ENCODE measurements around the gene FHL2. TPM values are rescaled to one million over a fixed set of nuclear protein-coding genes. Genes with fewer than 3 reads are reported as not detected.

Gene FHL2
- polyA plus RNA-seq, 3 donors: 0.03 TPM; not detected in 1

DNA sequence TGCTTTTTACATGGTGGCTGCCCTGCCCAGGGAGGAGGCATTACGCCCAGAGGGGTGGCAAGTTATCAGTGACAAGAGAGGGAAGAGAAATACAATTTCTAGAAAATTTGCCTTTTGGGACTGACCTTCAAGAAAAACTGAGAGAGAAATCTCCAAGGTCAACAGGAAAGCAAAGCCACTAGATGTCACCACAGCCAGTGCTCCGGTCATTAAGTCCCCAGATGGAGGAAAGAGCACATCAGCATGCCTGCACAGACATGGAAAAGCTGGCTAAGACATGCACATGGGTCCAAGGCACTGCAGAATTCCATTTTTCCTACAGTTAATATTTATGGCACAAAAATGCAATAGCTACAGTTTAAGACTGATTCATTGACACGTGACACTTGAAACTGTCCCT is 21.0 kb downstream of the FHL2 start:
- no peaks in the 10 kb centered on the region for H3K79me2 ChIP-seq (ENCODE audit: insufficient read depth, low read length)

DNA sequence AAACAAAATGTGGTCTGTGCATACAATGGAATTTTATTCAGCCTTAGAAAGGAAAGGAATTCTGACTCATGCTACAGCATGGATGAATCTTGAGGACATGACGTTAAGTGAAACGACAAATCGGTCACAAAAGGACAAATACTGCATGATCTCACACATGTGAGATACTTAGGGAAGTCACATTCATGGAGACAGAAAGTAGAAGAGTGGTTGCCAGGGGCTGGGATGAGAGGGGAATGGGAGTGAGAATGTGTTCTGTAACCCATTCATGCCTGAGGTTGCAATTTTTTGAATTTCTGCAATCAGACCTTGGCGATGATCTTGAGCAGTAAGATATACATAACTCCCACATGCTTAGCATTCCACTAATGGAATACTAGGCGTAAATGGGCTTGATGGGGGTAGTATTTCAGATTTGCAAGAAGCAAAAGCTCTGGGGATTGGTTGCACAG is 22.0 kb downstream of the FHL2 start:
- no peak overlapping the region for H3K4me2 ChIP-seq (replicated peaks; ENCODE audit: extremely low read depth, low read length, poor library complexity, severe bottlenecking)
- 100% methylated on average over 3 of the region's 5 CpGs for WGBS (ENCODE audit: insufficient coverage)
- H3K27me3 ChIP-seq (ENCODE audit: control insufficient read depth in 2 of 2, insufficient read depth in 2 of 2, low read length in 2 of 2): no peaks in the 10 kb centered on the region
- intact Hi-C loops (cut with micrococcal nuclease): loop anchor here (10.0 kb wide), 3 partner anchors 138 to 1208 kb away; no protein-coding TSS in a partner anchor
- Mint-ChIP-seq H3K36me3 (no peaks in the 10 kb centered on the region), H3K9me3 (no peaks in the 10 kb centered on the region), H3K27ac (no peak overlapping the region), H3K4me3 (no peak overlapping the region), H3K4me1 (peaks cover 10% of the 10 kb centered on the region), H3K27me3 (ENCODE audit: low read depth in 3 of 3) (peaks cover 2 to 4% (median 2%) of the 10 kb centered on the region in 3 donors)
- no peaks in the 10 kb centered on the region for H3K79me2 ChIP-seq (ENCODE audit: insufficient read depth, low read length)
- H4K20me1 ChIP-seq (ENCODE audit: insufficient read depth, low read length): no peaks in the 10 kb centered on the region
- H3K36me3 ChIP-seq (replicated peaks in 1 of 2; ENCODE audit: control insufficient read depth in 1 of 2, insufficient read depth in 2 of 2, low read length in 2 of 2): no peaks in the 10 kb centered on the region
- no peak overlapping the region for H3K27ac ChIP-seq (ENCODE audit: low read depth in 1 of 2, low read length in 2 of 2)
- no peak overlapping the region for H2AFZ ChIP-seq (ENCODE audit: insufficient read depth, low read depth, low read length, poor library complexity, severe bottlenecking)
- TF ChIP-seq, protein P1, sequence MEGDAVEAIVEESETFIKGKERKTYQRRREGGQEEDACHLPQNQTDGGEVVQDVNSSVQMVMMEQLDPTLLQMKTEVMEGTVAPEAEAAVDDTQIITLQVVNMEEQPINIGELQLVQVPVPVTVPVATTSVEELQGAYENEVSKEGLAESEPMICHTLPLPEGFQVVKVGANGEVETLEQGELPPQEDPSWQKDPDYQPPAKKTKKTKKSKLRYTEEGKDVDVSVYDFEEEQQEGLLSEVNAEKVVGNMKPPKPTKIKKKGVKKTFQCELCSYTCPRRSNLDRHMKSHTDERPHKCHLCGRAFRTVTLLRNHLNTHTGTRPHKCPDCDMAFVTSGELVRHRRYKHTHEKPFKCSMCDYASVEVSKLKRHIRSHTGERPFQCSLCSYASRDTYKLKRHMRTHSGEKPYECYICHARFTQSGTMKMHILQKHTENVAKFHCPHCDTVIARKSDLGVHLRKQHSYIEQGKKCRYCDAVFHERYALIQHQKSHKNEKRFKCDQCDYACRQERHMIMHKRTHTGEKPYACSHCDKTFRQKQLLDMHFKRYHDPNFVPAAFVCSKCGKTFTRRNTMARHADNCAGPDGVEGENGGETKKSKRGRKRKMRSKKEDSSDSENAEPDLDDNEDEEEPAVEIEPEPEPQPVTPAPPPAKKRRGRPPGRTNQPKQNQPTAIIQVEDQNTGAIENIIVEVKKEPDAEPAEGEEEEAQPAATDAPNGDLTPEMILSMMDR (IDR thresholded peaks at IDR 0.05): no peak
- H3K9ac ChIP-seq (ENCODE audit: insufficient read depth, low read length, poor library complexity, severe bottlenecking): no peak overlapping the region
- no peak for DNase-seq
- H3K4me1 ChIP-seq (ENCODE audit: control insufficient read depth in 1 of 2, insufficient read depth in 2 of 2, low read length in 2 of 2): peaks cover 0 to 5% of the 10 kb centered on the region in 2 donors
- H3K9me3 ChIP-seq (replicated peaks in 1 of 2; ENCODE audit: control insufficient read depth in 1 of 2, insufficient read depth in 1 of 2, low read length in 2 of 2): no peaks in the 10 kb centered on the region
- H3K4me3 ChIP-seq (replicated peaks in 1 of 3; ENCODE audit: low read depth in 2 of 3, low read length in 3 of 3): no peak overlapping the region

More for the DNA sequence above, 21.0 kb downstream of the FHL2 start:
- no peaks in the 10 kb centered on the region for H3K36me3 ChIP-seq (replicated peaks in 1 of 2; ENCODE audit: control insufficient read depth in 1 of 2, insufficient read depth in 2 of 2, low read length in 2 of 2)
- no peaks in the 10 kb centered on the region for H4K20me1 ChIP-seq (ENCODE audit: insufficient read depth, low read length)
- no peaks in the 10 kb centered on the region for H3K9me3 Mint-ChIP-seq
- no peak overlapping the region for H3K9ac ChIP-seq (ENCODE audit: insufficient read depth, low read length, poor library complexity, severe bottlenecking)
- H3K4me1 Mint-ChIP-seq: peaks cover 10% of the 10 kb centered on the region
- no peak overlapping the region for H2AFZ ChIP-seq (ENCODE audit: insufficient read depth, low read depth, low read length, poor library complexity, severe bottlenecking)
- H3K4me1 ChIP-seq (ENCODE audit: control insufficient read depth in 1 of 2, insufficient read depth in 2 of 2, low read length in 2 of 2): peaks cover 0 to 5% of the 10 kb centered on the region in 2 donors
- H3K36me3 Mint-ChIP-seq: no peaks in the 10 kb centered on the region
- H3K4me3 Mint-ChIP-seq: no peak overlapping the region
- H3K4me2 ChIP-seq (replicated peaks; ENCODE audit: extremely low read depth, low read length, poor library complexity, severe bottlenecking): no peak overlapping the region
- WGBS (ENCODE audit: insufficient coverage): 90% methylated on average over 3 of the region's 3 CpGs
- no peak overlapping the region for H3K27ac ChIP-seq (ENCODE audit: low read depth in 1 of 2, low read length in 2 of 2)
- DNase-seq: no peak
- peaks cover 2 to 4% (median 3%) of the 10 kb centered on the region in 3 donors for H3K27me3 Mint-ChIP-seq (ENCODE audit: low read depth in 3 of 3)
- no peaks in the 10 kb centered on the region for H3K9me3 ChIP-seq (replicated peaks in 1 of 2; ENCODE audit: control insufficient read depth in 1 of 2, insufficient read depth in 1 of 2, low read length in 2 of 2)
- H3K4me3 ChIP-seq (replicated peaks in 1 of 3; ENCODE audit: low read depth in 2 of 3, low read length in 3 of 3): no peak overlapping the region
- TF ChIP-seq, protein P1 (IDR thresholded peaks at IDR 0.05): no peak
- intact Hi-C loops (cut with micrococcal nuclease): loop anchor here (10.0 kb wide), 3 partner anchors 137 to 1207 kb away; no protein-coding TSS in a partner anchor
- no peaks in the 10 kb centered on the region for H3K27me3 ChIP-seq (ENCODE audit: control insufficient read depth in 2 of 2, insufficient read depth in 2 of 2, low read length in 2 of 2)
- H3K27ac Mint-ChIP-seq: no peak overlapping the region
